ENCODE data around the gene SLC25A21.

GRCh38 chr14:36947362-36947761 lies 225.0 kb downstream of the SLC25A21 start:
- TF ChIP-seq CTCF (IDR thresholded peaks at IDR 0.05) (no peak), POLR2A (IDR thresholded peaks at IDR 0.05; ENCODE audit: low read length) (no peak), EP300 (IDR thresholded peaks at IDR 0.05) (no peak), MYC (IDR thresholded peaks at IDR 0.05; ENCODE audit: borderline replicate concordance, low read length) (no peak), MAX (IDR thresholded peaks at IDR 0.05) (no peak), CEBPB (IDR thresholded peaks at IDR 0.05) (no peak), MAFK (IDR thresholded peaks at IDR 0.05; ENCODE audit: partially characterized antibody) (no peak), CBX2 (IDR thresholded peaks at IDR 0.05; ENCODE audit: borderline replicate concordance, low read depth) (no peak), HOXA7 (CRISPR knock-in tag; IDR thresholded peaks at IDR 0.05) (no peak), SMC3 (IDR thresholded peaks at IDR 0.05) (no peak), MAZ (IDR thresholded peaks at IDR 0.05; ENCODE audit: borderline replicate concordance, low read depth, low read length) (no peak)
- TF ChIP-seq, protein P1, sequence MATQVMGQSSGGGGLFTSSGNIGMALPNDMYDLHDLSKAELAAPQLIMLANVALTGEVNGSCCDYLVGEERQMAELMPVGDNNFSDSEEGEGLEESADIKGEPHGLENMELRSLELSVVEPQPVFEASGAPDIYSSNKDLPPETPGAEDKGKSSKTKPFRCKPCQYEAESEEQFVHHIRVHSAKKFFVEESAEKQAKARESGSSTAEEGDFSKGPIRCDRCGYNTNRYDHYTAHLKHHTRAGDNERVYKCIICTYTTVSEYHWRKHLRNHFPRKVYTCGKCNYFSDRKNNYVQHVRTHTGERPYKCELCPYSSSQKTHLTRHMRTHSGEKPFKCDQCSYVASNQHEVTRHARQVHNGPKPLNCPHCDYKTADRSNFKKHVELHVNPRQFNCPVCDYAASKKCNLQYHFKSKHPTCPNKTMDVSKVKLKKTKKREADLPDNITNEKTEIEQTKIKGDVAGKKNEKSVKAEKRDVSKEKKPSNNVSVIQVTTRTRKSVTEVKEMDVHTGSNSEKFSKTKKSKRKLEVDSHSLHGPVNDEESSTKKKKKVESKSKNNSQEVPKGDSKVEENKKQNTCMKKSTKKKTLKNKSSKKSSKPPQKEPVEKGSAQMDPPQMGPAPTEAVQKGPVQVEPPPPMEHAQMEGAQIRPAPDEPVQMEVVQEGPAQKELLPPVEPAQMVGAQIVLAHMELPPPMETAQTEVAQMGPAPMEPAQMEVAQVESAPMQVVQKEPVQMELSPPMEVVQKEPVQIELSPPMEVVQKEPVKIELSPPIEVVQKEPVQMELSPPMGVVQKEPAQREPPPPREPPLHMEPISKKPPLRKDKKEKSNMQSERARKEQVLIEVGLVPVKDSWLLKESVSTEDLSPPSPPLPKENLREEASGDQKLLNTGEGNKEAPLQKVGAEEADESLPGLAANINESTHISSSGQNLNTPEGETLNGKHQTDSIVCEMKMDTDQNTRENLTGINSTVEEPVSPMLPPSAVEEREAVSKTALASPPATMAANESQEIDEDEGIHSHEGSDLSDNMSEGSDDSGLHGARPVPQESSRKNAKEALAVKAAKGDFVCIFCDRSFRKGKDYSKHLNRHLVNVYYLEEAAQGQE (IDR thresholded peaks at IDR 0.05), result no peak
